ENCODE measurements around the gene STAP2. TPM values are rescaled to one million over a fixed set of nuclear protein-coding genes. Genes with fewer than 3 reads are reported as not detected.

STAP2 gene
- total RNA-seq, 1 donor from 2014 or later, result 35.6 TPM

GRCh38 chr19:4346020-4346383, 7.4 kb upstream of the STAP2 start:
- no peak for TF ChIP-seq CTCF (IDR thresholded peaks at IDR 0.05; ENCODE audit: unreplicated experiment)
- H3K27ac Mint-ChIP-seq, result no peak overlapping the region
- H3K36me3 Mint-ChIP-seq (ENCODE audit: insufficient read depth), result peaks cover 16% of the 10 kb centered on the region
- no peaks in the 10 kb centered on the region for H3K9me3 Mint-ChIP-seq (ENCODE audit: low read depth)
- no peaks in the 10 kb centered on the region for H3K27me3 Mint-ChIP-seq
- DNase-seq (ENCODE audit: low spot score, unreplicated experiment), result no peak
- peak overlapping the region; percentile 21 for H3K4me3 Mint-ChIP-seq (ENCODE audit: low read depth)
- H3K4me1 Mint-ChIP-seq (ENCODE audit: low read depth), result peaks cover 6% of the 10 kb centered on the region

- TF ChIP-seq CTCF (IDR thresholded peaks at IDR 0.05; ENCODE audit: unreplicated experiment), result no peak
- no peaks in the 10 kb centered on the region for H3K27me3 Mint-ChIP-seq
- peaks cover 7% of the 10 kb centered on the region for H3K4me1 Mint-ChIP-seq (ENCODE audit: low read depth)
- peak overlapping the region; percentile 56 for H3K4me3 Mint-ChIP-seq (ENCODE audit: low read depth)
- no peak for DNase-seq (ENCODE audit: low spot score, unreplicated experiment)
- H3K27ac Mint-ChIP-seq, result no peak overlapping the region
- peaks cover 16% of the 10 kb centered on the region for H3K36me3 Mint-ChIP-seq (ENCODE audit: insufficient read depth)
- no peaks in the 10 kb centered on the region for H3K9me3 Mint-ChIP-seq (ENCODE audit: low read depth)
Measured at GRCh38 chr19:4345342-4346019, 6.9 kb upstream of the STAP2 start.

GRCh38 chr19:4343370-4344307, 5.0 kb upstream of the STAP2 start, which contains the start of gene MPND:
Gene MPND (plus strand): TSS chr19:4343562. CDS start chr19:4343594, 32 bp downstream.
- TF ChIP-seq CTCF (IDR thresholded peaks at IDR 0.05; ENCODE audit: unreplicated experiment), result no peak
- Mint-ChIP-seq H3K4me3 (ENCODE audit: low read depth) (peak within 1 kb of the TSS; percentile 89), H3K36me3 (ENCODE audit: insufficient read depth) (peaks cover 15% of the 10 kb centered on the region), H3K9me3 (ENCODE audit: low read depth) (no peaks in the 10 kb centered on the region), H3K27ac (peak within 1 kb of the TSS; percentile 99), H3K4me1 (ENCODE audit: low read depth) (peaks cover 8% of the 10 kb centered on the region), H3K27me3 (no peaks in the 10 kb centered on the region)
- DNase-seq (ENCODE audit: low spot score, unreplicated experiment), result peak; percentile 87

- Mint-ChIP-seq H3K27ac (peak overlapping the region; percentile 99), H3K4me1 (ENCODE audit: low read depth) (peaks cover 15% of the 10 kb centered on the region), H3K4me3 (ENCODE audit: low read depth) (peak overlapping the region; percentile 89), H3K27me3 (no peaks in the 10 kb centered on the region), H3K9me3 (ENCODE audit: low read depth) (no peaks in the 10 kb centered on the region), H3K36me3 (ENCODE audit: insufficient read depth) (peaks cover 13% of the 10 kb centered on the region)
- peak; percentile 42 for TF ChIP-seq CTCF (IDR thresholded peaks at IDR 0.05; ENCODE audit: unreplicated experiment)
- DNase-seq (ENCODE audit: low spot score, unreplicated experiment), result peak; percentile 92
Measured at GRCh38 chr19:4342615-4343369, 4.2 kb upstream of the STAP2 start.

GRCh38 chr19:4342314-4342614, 3.6 kb upstream of the STAP2 start:
- Mint-ChIP-seq H3K27ac (peak overlapping the region; percentile 99), H3K4me1 (ENCODE audit: low read depth) (peaks cover 16% of the 10 kb centered on the region), H3K27me3 (no peaks in the 10 kb centered on the region), H3K36me3 (ENCODE audit: insufficient read depth) (peaks cover 12% of the 10 kb centered on the region), H3K9me3 (ENCODE audit: low read depth) (no peaks in the 10 kb centered on the region), H3K4me3 (ENCODE audit: low read depth) (peak overlapping the region; percentile 89)
- TF ChIP-seq CTCF (IDR thresholded peaks at IDR 0.05; ENCODE audit: unreplicated experiment), result no peak
- DNase-seq (ENCODE audit: low spot score, unreplicated experiment), result no peak
